Renal pelvis (tissue), 12 donors: ENCODE data around the gene ZNF26. TPM values are rescaled to one million over a fixed set of nuclear protein-coding genes. Genes with fewer than 3 reads are reported as not detected.
"Not testable (repeated sequence)": the region's sequence is repeated elsewhere in the genome, so short reads cannot be mapped to it uniquely, and the experiment has no call there.

Experiments
- DNase-seq: peaks from one replicate; pipeline ENCODE4 v3.0.0-alpha.2; 2013
- long read RNA-seq, 16 experiments: transcript quantifications; one replicate each; lab custom pipeline, GENCODE V29; 2026
- polyA plus RNA-seq, 3 donors: library from polyadenylated mRNA; unstranded; fragments of 120-200 nt; gene quantifications; one replicate each; pipeline ENCODE4 v1.2.1, GENCODE V29; 2013; ENCODE audit not compliant: insufficient read length in 3 of 3

Gene ZNF26
- 10 to 100 TPM; 11.2 to 16.6 (median 14.5) TPM for polyA plus RNA-seq
- long read RNA-seq, donor 1, full-length matches to known transcripts: 3 of 8 reads
- long read RNA-seq, donor 1, partial matches to known transcripts: 5 of 8 reads
- long read RNA-seq, donor 1, other reads (novel, unspliced or antisense): 0 of 8 reads
- long read RNA-seq, donor 2, full-length matches to known transcripts: 2 of 2 reads
- long read RNA-seq, donor 2, partial matches to known transcripts: 0 of 2 reads
- long read RNA-seq, donor 2, other reads (novel, unspliced or antisense): 0 of 2 reads
- long read RNA-seq, donor 3: 0 reads
- long read RNA-seq, donor 4, full-length matches to known transcripts: 1 of 1 reads
- long read RNA-seq, donor 4, partial matches to known transcripts: 0 of 1 reads
- long read RNA-seq, donor 4, other reads (novel, unspliced or antisense): 0 of 1 reads
- long read RNA-seq, donor 5, full-length matches to known transcripts: 2 of 2 reads
- long read RNA-seq, donor 5, partial matches to known transcripts: 0 of 2 reads
- long read RNA-seq, donor 5, other reads (novel, unspliced or antisense): 0 of 2 reads
- long read RNA-seq, donor 6, full-length matches to known transcripts: 1 of 1 reads
- long read RNA-seq, donor 6, partial matches to known transcripts: 0 of 1 reads
- long read RNA-seq, donor 6, other reads (novel, unspliced or antisense): 0 of 1 reads
- long read RNA-seq, donor 7, full-length matches to known transcripts: 2 of 10 reads
- long read RNA-seq, donor 7, partial matches to known transcripts: 8 of 10 reads
- long read RNA-seq, donor 7, other reads (novel, unspliced or antisense): 0 of 10 reads
- long read RNA-seq, donor 8, full-length matches to known transcripts: 1 of 1 reads
- long read RNA-seq, donor 8, partial matches to known transcripts: 0 of 1 reads
- long read RNA-seq, donor 8, other reads (novel, unspliced or antisense): 0 of 1 reads
- long read RNA-seq, donor 9, full-length matches to known transcripts: 2 of 2 reads
- long read RNA-seq, donor 9, partial matches to known transcripts: 0 of 2 reads
- long read RNA-seq, donor 9, other reads (novel, unspliced or antisense): 0 of 2 reads
- long read RNA-seq, donor 10, full-length matches to known transcripts: 2 of 2 reads
- long read RNA-seq, donor 10, partial matches to known transcripts: 0 of 2 reads
- long read RNA-seq, donor 10, other reads (novel, unspliced or antisense): 0 of 2 reads
- long read RNA-seq, donor 11, full-length matches to known transcripts: 1 of 1 reads
- long read RNA-seq, donor 11, partial matches to known transcripts: 0 of 1 reads
- long read RNA-seq, donor 11, other reads (novel, unspliced or antisense): 0 of 1 reads
- long read RNA-seq, donor 12, full-length matches to known transcripts: 6 of 6 reads
- long read RNA-seq, donor 12, partial matches to known transcripts: 0 of 6 reads
- long read RNA-seq, donor 12, other reads (novel, unspliced or antisense): 0 of 6 reads
- long read RNA-seq, donor 13, full-length matches to known transcripts: 2 of 2 reads
- long read RNA-seq, donor 13, partial matches to known transcripts: 0 of 2 reads
- long read RNA-seq, donor 13, other reads (novel, unspliced or antisense): 0 of 2 reads
- long read RNA-seq, donor 14: 0 reads
- long read RNA-seq, donor 15, full-length matches to known transcripts: 4 of 11 reads
- long read RNA-seq, donor 15, partial matches to known transcripts: 7 of 11 reads
- long read RNA-seq, donor 15, other reads (novel, unspliced or antisense): 0 of 11 reads
- long read RNA-seq, donor 16, full-length matches to known transcripts: 4 of 4 reads
- long read RNA-seq, donor 16, partial matches to known transcripts: 0 of 4 reads
- long read RNA-seq, donor 16, other reads (novel, unspliced or antisense): 0 of 4 reads

DNA sequence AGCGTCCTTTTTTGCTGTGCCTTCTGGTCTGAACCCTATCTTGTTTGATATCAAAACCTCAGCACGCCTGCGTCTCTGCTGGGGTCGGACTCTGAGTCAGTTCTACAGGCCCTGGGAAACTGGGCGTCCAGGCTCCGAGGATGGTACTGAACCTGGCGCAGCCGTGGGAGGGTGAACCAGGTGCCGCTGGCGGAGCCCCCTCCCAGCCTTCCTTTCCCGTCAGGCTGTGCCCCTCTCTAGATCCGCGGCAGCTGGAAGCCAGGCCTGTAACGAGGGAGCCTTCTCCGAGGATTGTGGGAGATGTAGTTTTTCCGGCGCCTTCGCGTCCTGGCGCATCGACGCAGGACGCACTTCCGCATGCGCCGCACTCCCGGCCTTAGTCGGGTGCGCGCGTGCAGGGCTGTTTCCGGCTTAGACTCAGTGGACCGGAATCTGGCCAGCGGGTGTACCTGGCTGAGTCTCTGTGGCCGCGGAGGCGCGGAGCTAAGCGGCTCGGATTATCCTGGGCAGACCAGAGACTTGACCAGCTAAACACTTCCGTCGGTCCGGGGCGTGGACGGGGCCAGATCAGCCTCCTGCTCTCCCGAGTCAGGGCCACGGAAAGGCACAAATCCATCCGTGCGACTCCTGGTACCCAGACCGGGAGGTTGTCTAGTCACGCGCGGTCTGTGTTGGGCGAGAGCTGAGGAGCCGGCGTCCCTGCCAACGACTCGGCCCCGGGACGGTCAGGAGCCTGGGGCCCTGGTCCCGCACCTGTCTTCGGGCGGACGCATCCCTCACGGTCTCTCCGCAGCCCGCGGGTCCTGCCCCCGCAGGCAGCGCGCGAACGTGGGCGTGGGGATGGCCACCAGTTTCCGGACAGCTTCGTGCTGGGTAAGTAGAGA, at the start of gene ZNF26:
ZNF26 (plus strand) TSS at position 367 of the 884 bp plus-strand sequence; CDS start at position 841, 474 bp downstream.
- DNase-seq: peak; percentile 96

DNA sequence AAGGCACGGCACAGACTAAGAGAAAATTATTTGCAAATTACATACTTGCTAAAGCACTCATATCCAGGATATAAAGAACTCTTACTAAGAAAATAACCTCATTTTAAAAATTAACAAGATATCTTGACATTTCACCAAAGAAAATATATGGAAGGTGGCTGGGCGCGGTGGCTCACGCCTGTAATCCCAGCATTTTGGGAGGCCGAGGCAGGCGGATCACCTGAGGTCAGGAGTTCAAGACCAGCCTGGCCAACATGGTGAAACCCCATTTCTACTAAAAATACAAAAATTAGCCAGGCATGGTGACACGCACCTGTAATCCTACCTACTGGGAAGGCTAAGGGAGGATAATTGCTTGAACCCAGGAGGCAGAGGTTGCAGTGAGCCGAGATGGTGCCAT, 49.2 kb upstream of the ZNF26 start:
- DNase-seq: not testable (repeated sequence)

DNA sequence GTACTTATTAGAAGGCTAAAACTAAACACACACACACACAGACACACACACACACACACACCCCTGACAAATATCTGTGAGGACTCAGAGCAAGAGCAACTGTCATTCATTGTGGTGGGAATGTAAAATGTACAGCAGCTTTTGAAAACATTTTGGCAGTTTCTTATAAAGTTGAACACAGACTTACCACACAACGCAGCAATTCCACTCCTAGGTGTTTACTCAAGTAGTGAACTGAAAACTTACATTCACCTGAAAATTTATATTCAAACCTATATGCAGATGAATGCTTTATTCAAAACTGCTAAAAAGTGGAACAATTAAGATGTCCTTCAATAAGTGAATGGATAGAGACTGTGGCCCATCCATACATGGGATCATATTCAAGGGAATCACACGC, 48.7 kb upstream of the ZNF26 start:
- no peak for DNase-seq

GRCh38 chr12:132938807-132939206, 47.4 kb upstream of the ZNF26 start:
- not testable (repeated sequence) for DNase-seq

DNA sequence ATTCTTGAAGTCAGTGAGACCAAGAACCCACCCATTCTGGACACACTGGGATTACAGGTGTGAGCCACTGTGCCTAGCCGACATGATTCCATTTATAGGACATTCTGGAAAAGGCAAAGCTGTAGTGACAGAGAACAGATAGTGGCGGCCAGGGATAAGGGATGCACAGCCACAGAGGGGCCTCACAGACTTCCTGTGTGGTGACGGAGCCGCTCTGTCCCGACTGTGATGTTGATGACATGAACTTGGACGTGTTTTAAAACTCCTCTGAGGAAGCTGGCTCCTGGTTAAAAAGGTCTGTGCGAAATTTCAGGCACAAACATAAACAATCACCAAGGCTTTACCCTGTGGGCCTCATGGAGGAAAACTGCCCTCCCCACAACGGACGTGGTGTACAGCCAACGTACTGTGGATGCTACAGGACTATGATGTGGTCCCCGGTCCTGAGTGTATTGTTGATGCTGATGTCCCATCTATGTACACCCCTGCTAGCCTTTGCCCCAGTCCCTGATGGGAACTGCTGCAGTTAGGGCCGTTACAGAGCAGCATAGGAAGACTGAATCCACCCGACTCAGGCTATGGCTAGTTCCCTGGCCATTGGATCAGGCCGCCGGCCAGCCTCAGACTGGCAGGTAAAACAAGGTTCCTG, 46.0 kb upstream of the ZNF26 start:
- DNase-seq: no peak

GRCh38 chr12:132941336-132941954, 44.7 kb upstream of the ZNF26 start:
- no peak for DNase-seq

GRCh38 chr12:132942611-132943010, 43.6 kb upstream of the ZNF26 start:
- DNase-seq: no peak

- DNase-seq: no peak
These were observed 40.4 kb upstream of the ZNF26 start for GRCh38 chr12:132945806-132946205.

- no peak for DNase-seq
These were observed 39.8 kb upstream of the ZNF26 start for GRCh38 chr12:132946246-132946820.

DNA sequence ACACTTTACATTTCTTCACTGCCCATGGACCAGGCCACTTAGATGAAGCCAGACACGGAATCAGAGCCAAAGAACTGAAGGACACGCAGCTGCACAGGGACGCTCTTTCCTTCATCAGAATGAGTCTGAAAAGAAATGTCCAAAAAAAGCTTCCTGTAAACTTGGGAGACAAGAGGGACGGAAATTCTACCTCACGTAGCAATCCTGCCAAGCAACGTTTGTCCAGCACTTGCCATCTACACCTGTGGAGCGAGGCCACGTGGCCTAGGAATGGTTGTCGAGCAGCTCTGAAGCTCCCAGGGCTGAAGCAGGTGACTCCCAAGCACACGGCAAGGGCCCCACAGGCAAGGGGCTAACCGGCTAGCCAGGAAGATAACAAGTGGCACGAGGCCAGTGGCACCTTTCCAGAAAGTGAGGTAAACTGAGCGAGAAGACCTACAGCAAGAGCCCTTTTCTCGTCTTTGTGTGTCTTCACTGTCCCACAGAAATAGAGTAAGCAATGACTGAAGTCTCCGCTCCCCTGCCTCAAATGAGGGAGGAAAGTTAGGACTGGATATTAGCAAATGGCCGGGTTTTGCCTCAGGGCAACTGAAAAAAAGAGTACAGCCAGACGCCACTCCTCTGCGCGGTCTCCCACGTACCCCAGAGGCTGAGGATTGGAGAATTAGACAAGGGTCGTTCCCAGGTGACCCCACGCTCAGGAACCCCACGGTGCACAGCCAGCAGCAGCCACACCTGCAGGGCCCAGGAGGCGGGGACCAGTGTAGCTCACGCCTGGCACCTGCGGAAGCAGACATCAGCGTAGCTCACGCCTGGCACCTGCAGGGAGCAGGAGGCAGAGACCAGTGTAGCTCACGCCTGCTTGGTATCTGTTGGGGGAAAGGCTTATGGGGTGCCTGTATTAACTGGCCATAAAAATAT, 37.8 kb upstream of the ZNF26 start:
- DNase-seq: no peak

- no peak for DNase-seq
These were observed 36.0 kb upstream of the ZNF26 start for GRCh38 chr12:132949936-132950837.

DNA sequence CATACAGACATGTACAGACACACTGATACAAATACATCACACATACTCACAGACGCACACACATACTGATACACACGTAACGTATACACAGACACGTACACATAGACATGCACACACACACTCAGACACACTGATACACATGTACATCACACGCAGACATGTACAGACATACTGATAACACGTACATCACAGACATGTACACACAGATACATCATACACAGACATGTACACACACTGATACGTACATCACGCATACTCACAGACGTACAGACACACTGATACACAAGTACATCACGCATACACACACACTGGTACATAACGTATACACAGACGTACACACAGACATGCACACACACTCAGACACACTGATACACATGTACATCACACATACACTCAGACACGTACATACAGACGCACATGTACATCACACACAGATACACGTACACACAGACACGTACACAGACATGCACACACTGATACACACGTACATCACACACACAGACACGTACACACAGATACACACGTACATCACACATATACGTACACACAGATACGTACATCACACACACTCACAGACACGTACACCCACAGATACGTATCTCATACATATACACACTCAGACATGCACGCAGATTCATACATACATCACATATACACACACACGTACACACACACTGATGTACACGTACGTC, 35.2 kb upstream of the ZNF26 start:
- no peak for DNase-seq

GRCh38 chr12:132951649-132952048, 34.5 kb upstream of the ZNF26 start:
- DNase-seq: no peak

DNA sequence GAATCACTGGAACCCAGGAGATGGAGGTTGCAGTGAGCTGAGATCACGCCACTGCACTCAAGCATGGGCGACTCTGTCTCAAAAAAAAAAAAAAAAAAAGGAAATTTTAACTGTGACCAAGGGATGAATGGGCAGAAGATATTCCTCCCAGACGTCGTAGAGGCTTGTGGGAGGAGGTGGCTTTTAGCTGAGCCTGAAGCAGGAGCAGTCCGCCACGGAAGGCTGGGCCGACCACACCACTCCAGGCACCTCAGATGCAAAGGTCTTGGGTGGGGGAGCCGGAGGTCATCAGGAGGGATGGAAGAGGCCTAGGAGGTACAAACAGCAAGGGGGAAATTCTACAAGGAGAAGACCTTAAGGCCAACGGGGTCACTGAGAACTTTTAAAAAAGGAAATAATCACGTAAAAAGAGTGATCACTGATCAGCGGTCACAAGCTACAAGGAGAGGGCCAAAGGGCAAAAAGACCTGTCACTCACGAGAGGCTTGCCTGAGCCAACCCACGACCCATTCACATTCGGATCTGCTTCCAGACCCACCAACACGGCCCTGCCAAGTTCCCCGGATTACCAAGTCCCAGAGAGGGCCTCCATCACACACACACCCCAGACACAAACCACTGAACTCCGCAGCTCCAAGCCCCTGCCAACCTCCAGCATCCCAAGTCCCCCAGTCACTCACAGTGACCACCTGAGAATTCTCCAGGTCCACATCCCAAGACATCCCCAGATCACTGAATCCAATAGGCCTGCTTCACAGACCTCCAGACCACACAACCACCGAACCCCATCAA, 33.6 kb upstream of the ZNF26 start:
- no peak for DNase-seq

DNA sequence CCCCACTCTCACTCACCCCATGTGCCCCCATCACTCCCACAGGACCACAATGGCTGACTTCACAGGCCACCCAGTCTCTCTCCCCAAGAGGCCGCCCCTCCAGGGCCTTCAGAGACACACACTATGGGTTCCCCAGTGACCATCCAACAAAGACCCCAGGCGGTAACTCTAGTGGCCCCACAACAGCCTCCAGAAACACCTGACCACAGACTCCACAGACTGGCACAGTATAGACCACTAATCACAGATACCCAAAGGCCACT, 33.1 kb upstream of the ZNF26 start:
- no peak for DNase-seq
